Skeletal muscle satellite cell (primary cell): ENCODE data around the gene KCND3.

Experiments
- H3K27me3 ChIP-seq: 2 replicates; pipeline ENCODE4 v1.7.0; 2013; ENCODE audit warnings: low read length; ENCODE audit not compliant: control insufficient read depth, insufficient read depth
- H3K36me3 ChIP-seq: 2 replicates; pipeline ENCODE4 v1.7.0; 2013; ENCODE audit warnings: mild to moderate bottlenecking, control low read depth, low read length; ENCODE audit not compliant: insufficient read depth
- H3K4me1 ChIP-seq: 2 replicates; pipeline ENCODE4 v1.7.0; 2013; ENCODE audit warnings: low read length; ENCODE audit not compliant: control insufficient read depth, insufficient read depth
- H3K4me2 ChIP-seq: 2 replicates; pipeline ENCODE4 v1.7.0; 2013; ENCODE audit warnings: mild to moderate bottlenecking, low read length
- H3K4me3 ChIP-seq: 2 replicates; pipeline ENCODE4 v1.7.0; 2013; ENCODE audit warnings: low read length
- H3K9ac ChIP-seq: 2 replicates; pipeline ENCODE4 v1.7.0; 2013; ENCODE audit warnings: mild to moderate bottlenecking, low read depth, low read length, moderate library complexity
- H3K9me3 ChIP-seq: replicated peaks from 2 replicates; pipeline ENCODE4 v1.7.0; 2013; ENCODE audit warnings: mild to moderate bottlenecking, control low read depth, low read length

The KCND3 gene

GRCh38 chr1:111907321-111907720, 82.1 kb downstream of the KCND3 start:
- H3K4me2 ChIP-seq: no peak overlapping the region
- H3K36me3 ChIP-seq: no peaks in the 10 kb centered on the region
- H3K4me1 ChIP-seq: no peaks in the 10 kb centered on the region
- no peaks in the 10 kb centered on the region for H3K9me3 ChIP-seq
- H3K27me3 ChIP-seq: peaks cover 17% of the 10 kb centered on the region
- no peak overlapping the region for H3K9ac ChIP-seq
- no peak overlapping the region for H3K4me3 ChIP-seq

- Histone ChIP-seq H3K36me3 (no peaks in the 10 kb centered on the region), H3K9ac (no peak overlapping the region), H3K4me2 (no peak overlapping the region), H3K4me3 (no peak overlapping the region), H3K9me3 (no peaks in the 10 kb centered on the region), H3K4me1 (no peaks in the 10 kb centered on the region), H3K27me3 (peaks cover 17% of the 10 kb centered on the region)
These were observed 82.7 kb downstream of the KCND3 start for GRCh38 chr1:111906816-111907215.

- Histone ChIP-seq H3K4me3 (no peak overlapping the region), H3K4me2 (no peak overlapping the region), H3K4me1 (no peaks in the 10 kb centered on the region), H3K9ac (no peak overlapping the region), H3K9me3 (no peaks in the 10 kb centered on the region), H3K36me3 (no peaks in the 10 kb centered on the region), H3K27me3 (peaks cover 17% of the 10 kb centered on the region)
These were observed 83.4 kb downstream of the KCND3 start for GRCh38 chr1:111906111-111906510.

GRCh38 chr1:111904478-111905218, 84.8 kb downstream of the KCND3 start:
- Histone ChIP-seq H3K27me3 (peaks cover 19% of the 10 kb centered on the region), H3K36me3 (no peaks in the 10 kb centered on the region), H3K9me3 (no peaks in the 10 kb centered on the region), H3K4me2 (no peak overlapping the region), H3K4me1 (no peaks in the 10 kb centered on the region), H3K4me3 (no peak overlapping the region), H3K9ac (no peak overlapping the region)

GRCh38 chr1:111903871-111904449, 85.5 kb downstream of the KCND3 start:
- Histone ChIP-seq H3K36me3 (no peaks in the 10 kb centered on the region), H3K9me3 (no peaks in the 10 kb centered on the region), H3K4me3 (no peak overlapping the region), H3K9ac (no peak overlapping the region), H3K4me1 (no peaks in the 10 kb centered on the region), H3K4me2 (no peak overlapping the region), H3K27me3 (peaks cover 22% of the 10 kb centered on the region)

GRCh38 chr1:111903148-111903870, 86.2 kb downstream of the KCND3 start:
- no peak overlapping the region for H3K4me3 ChIP-seq
- H3K4me1 ChIP-seq: no peaks in the 10 kb centered on the region
- peaks cover 22% of the 10 kb centered on the region for H3K27me3 ChIP-seq
- no peak overlapping the region for H3K9ac ChIP-seq
- H3K9me3 ChIP-seq: no peaks in the 10 kb centered on the region
- no peak overlapping the region for H3K4me2 ChIP-seq
- no peaks in the 10 kb centered on the region for H3K36me3 ChIP-seq

GRCh38 chr1:111895469-111895868, 94.0 kb downstream of the KCND3 start:
- Histone ChIP-seq H3K9ac (no peak overlapping the region), H3K9me3 (no peaks in the 10 kb centered on the region)

GRCh38 chr1:111895017-111895416, 94.5 kb downstream of the KCND3 start:
- Histone ChIP-seq H3K9me3 (no peaks in the 10 kb centered on the region), H3K4me1 (no peaks in the 10 kb centered on the region), H3K36me3 (no peaks in the 10 kb centered on the region), H3K4me3 (no peak overlapping the region), H3K9ac (no peak overlapping the region), H3K4me2 (no peak overlapping the region), H3K27me3 (peaks cover 18% of the 10 kb centered on the region)

More at GRCh38 chr1:111895469-111895868, 94.0 kb downstream of the KCND3 start:
- no peak overlapping the region for H3K4me3 ChIP-seq
- no peaks in the 10 kb centered on the region for H3K4me1 ChIP-seq
- H3K4me2 ChIP-seq: no peak overlapping the region
- H3K27me3 ChIP-seq: peaks cover 16% of the 10 kb centered on the region
- no peaks in the 10 kb centered on the region for H3K36me3 ChIP-seq

GRCh38 chr1:111894497-111894896, 95.0 kb downstream of the KCND3 start:
- no peaks in the 10 kb centered on the region for H3K4me1 ChIP-seq
- no peaks in the 10 kb centered on the region for H3K9me3 ChIP-seq
- H3K27me3 ChIP-seq: peaks cover 17% of the 10 kb centered on the region
- no peak overlapping the region for H3K9ac ChIP-seq
- no peaks in the 10 kb centered on the region for H3K36me3 ChIP-seq
- H3K4me2 ChIP-seq: no peak overlapping the region
- H3K4me3 ChIP-seq: no peak overlapping the region

GRCh38 chr1:111891566-111891965, 97.9 kb downstream of the KCND3 start:
- H3K4me3 ChIP-seq: no peak overlapping the region
- H3K27me3 ChIP-seq: peaks cover 16% of the 10 kb centered on the region
- H3K9ac ChIP-seq: no peak overlapping the region
- H3K36me3 ChIP-seq: no peaks in the 10 kb centered on the region
- no peaks in the 10 kb centered on the region for H3K9me3 ChIP-seq
- no peaks in the 10 kb centered on the region for H3K4me1 ChIP-seq
- no peak overlapping the region for H3K4me2 ChIP-seq

- Histone ChIP-seq H3K27me3 (peaks cover 5% of the 10 kb centered on the region), H3K4me2 (no peak overlapping the region), H3K4me3 (no peak overlapping the region), H3K4me1 (no peaks in the 10 kb centered on the region), H3K9ac (no peak overlapping the region), H3K9me3 (no peaks in the 10 kb centered on the region), H3K36me3 (no peaks in the 10 kb centered on the region)
These were observed 100.6 kb downstream of the KCND3 start for GRCh38 chr1:111888740-111889376.
